Measurements from ENCODE around the gene UXS1. TPM values are rescaled to one million over a fixed set of nuclear protein-coding genes. Genes with fewer than 3 reads are reported as not detected.

The UXS1 gene
- total and polyA plus RNA-seq, 3 experiments from 2014 or later = 47.2 to 76.1 (median 51.6) TPM

- Mint-ChIP-seq H3K27ac (peak overlapping the region in 1 of 8 donors; percentile 93), H3K36me3 (peaks cover 0 to 10% (median 6%) of the 10 kb centered on the region in 3 donors), H3K4me1 (peaks cover 24 to 35% (median 31%) of the 10 kb centered on the region in 3 donors), H3K4me3 (peak overlapping the region in 1 of 7 donors; percentile 100), H3K9me3 (peaks cover 0 to 2% (median 0%) of the 10 kb centered on the region in 5 donors), H3K27me3 (peaks cover 0 to 3% of the 10 kb centered on the region in 2 donors)
- no peaks in the 10 kb centered on the region for H3K27me3 ChIP-seq (ENCODE audit: insufficient read depth, low read length, poor library complexity, severe bottlenecking)
- no peaks in the 10 kb centered on the region for H3K9me3 ChIP-seq (ENCODE audit: low read length)
- no peak for DNase-seq
- peaks cover 29% of the 10 kb centered on the region for H3K4me1 ChIP-seq (ENCODE audit: insufficient read depth, low read length)
- no peak overlapping the region for H3K27ac ChIP-seq (ENCODE audit: low read depth, low read length)
- H3K36me3 ChIP-seq (ENCODE audit: insufficient read depth, low read length) = no peaks in the 10 kb centered on the region
- POLR2A ChIA-PET = no interaction called here
- H3K4me3 ChIP-seq (ENCODE audit: low read length) = no peak overlapping the region
- CTCF ChIA-PET = interaction anchor here (1.0 to 1.4 kb wide), 2 partner anchors 25 to 36 kb away, joined by 3 to 4 read pairs; no protein-coding TSS in a partner anchor
Observed at GRCh38 chr2:106195981-106196380, 1.9 kb upstream of the UXS1 start.

- H3K27ac ChIP-seq (ENCODE audit: low read depth, low read length) = no peak overlapping the region
- H3K4me3 ChIP-seq (ENCODE audit: low read length) = no peak overlapping the region
- H3K27ac Mint-ChIP-seq = peak overlapping the region in 5 of 8 donors; percentile 20 to 93 (median 68)
- H3K36me3 Mint-ChIP-seq = peaks cover 0 to 10% (median 7%) of the 10 kb centered on the region in 3 donors
- H3K9me3 Mint-ChIP-seq = peaks cover 0 to 2% (median 0%) of the 10 kb centered on the region in 5 donors
- DNase-seq = no peak
- ChIA-PET CTCF (interaction anchor here (1.0 to 1.4 kb wide), 2 partner anchors 25 to 35 kb away, joined by 3 to 4 read pairs; no protein-coding TSS in a partner anchor), POLR2A (no interaction called here)
- peaks cover 28 to 39% (median 34%) of the 10 kb centered on the region in 3 donors for H3K4me1 Mint-ChIP-seq
- H3K36me3 ChIP-seq (ENCODE audit: insufficient read depth, low read length) = no peaks in the 10 kb centered on the region
- H3K9me3 ChIP-seq (ENCODE audit: low read length) = no peaks in the 10 kb centered on the region
- peaks cover 0 to 3% of the 10 kb centered on the region in 2 donors for H3K27me3 Mint-ChIP-seq
- H3K27me3 ChIP-seq (ENCODE audit: insufficient read depth, low read length, poor library complexity, severe bottlenecking) = no peaks in the 10 kb centered on the region
- peaks cover 29% of the 10 kb centered on the region for H3K4me1 ChIP-seq (ENCODE audit: insufficient read depth, low read length)
- peak overlapping the region; percentile 91 to 100 (median 95) for H3K4me3 Mint-ChIP-seq
Observed at GRCh38 chr2:106195456-106195855, 1.4 kb upstream of the UXS1 start.

GRCh38 chr2:106193690-106193976 lies 468 bp downstream of the UXS1 start:
- CTCF ChIA-PET = interaction anchor here (1.0 to 2.4 kb wide), 6 partner anchors 11 to 88 kb away, joined by 3 to 11 read pairs (median 4); no protein-coding TSS in a partner anchor
- POLR2A ChIA-PET = interaction anchor here (1.6 kb wide), 1 partner anchor 33 kb away, joined by 19 read pairs; no protein-coding TSS in a partner anchor
- H3K36me3 ChIP-seq (ENCODE audit: insufficient read depth, low read length) = no peaks in the 10 kb centered on the region
- no peaks in the 10 kb centered on the region for H3K27me3 ChIP-seq (ENCODE audit: insufficient read depth, low read length, poor library complexity, severe bottlenecking)
- peaks cover 43 to 56% (median 51%) of the 10 kb centered on the region in 3 donors for H3K4me1 Mint-ChIP-seq
- H3K27me3 Mint-ChIP-seq = peaks cover 0 to 3% of the 10 kb centered on the region in 2 donors
- peaks cover 0 to 25% (median 12%) of the 10 kb centered on the region in 3 donors for H3K36me3 Mint-ChIP-seq
- peak overlapping the region; percentile 70 to 100 (median 87) for H3K4me3 Mint-ChIP-seq
- peak overlapping the region in 5 of 8 donors; percentile 4 to 83 (median 54) for H3K27ac Mint-ChIP-seq
- no peak for DNase-seq
- peak overlapping the region; percentile 77 for H3K4me3 ChIP-seq (ENCODE audit: low read length)
- H3K9me3 ChIP-seq (ENCODE audit: low read length) = no peaks in the 10 kb centered on the region
- H3K9me3 Mint-ChIP-seq = peaks cover 0 to 2% (median 0%) of the 10 kb centered on the region in 5 donors
- H3K4me1 ChIP-seq (ENCODE audit: insufficient read depth, low read length) = peaks cover 36% of the 10 kb centered on the region
- H3K27ac ChIP-seq (ENCODE audit: low read depth, low read length) = peak overlapping the region; percentile 62

GRCh38 chr2:106192752-106193689 lies 1.1 kb downstream of the UXS1 start:
- H3K27me3 Mint-ChIP-seq = peaks cover 0 to 3% of the 10 kb centered on the region in 2 donors
- peaks cover 0 to 2% (median 0%) of the 10 kb centered on the region in 5 donors for H3K9me3 Mint-ChIP-seq
- CTCF ChIA-PET = interaction anchor here (1.0 to 2.4 kb wide), 9 partner anchors 10 to 98 kb away, joined by 3 to 11 read pairs (median 4); no protein-coding TSS in a partner anchor
- Histone ChIP-seq H3K27me3 (ENCODE audit: insufficient read depth, low read length, poor library complexity, severe bottlenecking) (no peaks in the 10 kb centered on the region), H3K27ac (ENCODE audit: low read depth, low read length) (peak overlapping the region; percentile 62), H3K4me3 (ENCODE audit: low read length) (peak overlapping the region; percentile 77), H3K36me3 (ENCODE audit: insufficient read depth, low read length) (no peaks in the 10 kb centered on the region), H3K9me3 (ENCODE audit: low read length) (no peaks in the 10 kb centered on the region), H3K4me1 (ENCODE audit: insufficient read depth, low read length) (peaks cover 43% of the 10 kb centered on the region)
- POLR2A ChIA-PET = interaction anchor here (1.0 to 1.6 kb wide), 2 partner anchors 27 to 33 kb away, joined by 6 to 19 read pairs; no protein-coding TSS in a partner anchor
- peak overlapping the region; percentile 12 to 86 (median 67) for H3K27ac Mint-ChIP-seq
- peaks cover 0 to 28% (median 12%) of the 10 kb centered on the region in 3 donors for H3K36me3 Mint-ChIP-seq
- peak in 4 of 5 donors; percentile 20 to 34 (median 22) for DNase-seq
- peaks cover 48 to 62% (median 57%) of the 10 kb centered on the region in 3 donors for H3K4me1 Mint-ChIP-seq
- H3K4me3 Mint-ChIP-seq = peak overlapping the region; percentile 70 to 100 (median 87)

GRCh38 chr2:106191511-106192016 lies 2.5 kb downstream of the UXS1 start:
- Mint-ChIP-seq H3K4me3 (peak overlapping the region; percentile 3 to 94 (median 70)), H3K9me3 (peaks cover 0 to 2% (median 0%) of the 10 kb centered on the region in 5 donors), H3K36me3 (peaks cover 0 to 31% (median 12%) of the 10 kb centered on the region in 3 donors), H3K4me1 (peaks cover 58 to 73% (median 68%) of the 10 kb centered on the region in 3 donors), H3K27me3 (peaks cover 0 to 3% of the 10 kb centered on the region in 2 donors), H3K27ac (peak overlapping the region in 5 of 8 donors; percentile 2 to 79 (median 15))
- Histone ChIP-seq H3K9me3 (ENCODE audit: low read length) (no peaks in the 10 kb centered on the region), H3K27ac (ENCODE audit: low read depth, low read length) (no peak overlapping the region), H3K36me3 (ENCODE audit: insufficient read depth, low read length) (no peaks in the 10 kb centered on the region), H3K4me1 (ENCODE audit: insufficient read depth, low read length) (peaks cover 50% of the 10 kb centered on the region), H3K4me3 (ENCODE audit: low read length) (no peak overlapping the region), H3K27me3 (ENCODE audit: insufficient read depth, low read length, poor library complexity, severe bottlenecking) (no peaks in the 10 kb centered on the region)
- ChIA-PET CTCF (no interaction called here), POLR2A (no interaction called here)
- DNase-seq = no peak

- peak overlapping the region in 4 of 7 donors; percentile 5 to 94 (median 28) for H3K4me3 Mint-ChIP-seq
- H3K27me3 Mint-ChIP-seq = peaks cover 0 to 3% of the 10 kb centered on the region in 2 donors
- no peaks in the 10 kb centered on the region for H3K9me3 ChIP-seq (ENCODE audit: low read length)
- peaks cover 0 to 36% (median 20%) of the 10 kb centered on the region in 3 donors for H3K36me3 Mint-ChIP-seq
- H3K36me3 ChIP-seq (ENCODE audit: insufficient read depth, low read length) = no peaks in the 10 kb centered on the region
- ChIA-PET CTCF (no interaction called here), POLR2A (no interaction called here)
- no peaks in the 10 kb centered on the region for H3K27me3 ChIP-seq (ENCODE audit: insufficient read depth, low read length, poor library complexity, severe bottlenecking)
- H3K27ac ChIP-seq (ENCODE audit: low read depth, low read length) = no peak overlapping the region
- peaks cover 65 to 81% (median 74%) of the 10 kb centered on the region in 3 donors for H3K4me1 Mint-ChIP-seq
- H3K9me3 Mint-ChIP-seq = peaks cover 0 to 2% (median 0%) of the 10 kb centered on the region in 5 donors
- peak overlapping the region in 1 of 8 donors; percentile 7 for H3K27ac Mint-ChIP-seq
- no peak overlapping the region for H3K4me3 ChIP-seq (ENCODE audit: low read length)
- no peak for DNase-seq
- H3K4me1 ChIP-seq (ENCODE audit: insufficient read depth, low read length) = peaks cover 52% of the 10 kb centered on the region
Observed at GRCh38 chr2:106189764-106190468, 4.2 kb downstream of the UXS1 start.

GRCh38 chr2:106189325-106189724 lies 4.8 kb downstream of the UXS1 start:
- Mint-ChIP-seq H3K4me3 (peak overlapping the region in 4 of 7 donors; percentile 5 to 94 (median 16)), H3K9me3 (peaks cover 0 to under 1% (median 0%) of the 10 kb centered on the region in 5 donors), H3K36me3 (peaks cover 0 to 34% (median 22%) of the 10 kb centered on the region in 3 donors), H3K27me3 (peaks cover 0 to under 1% of the 10 kb centered on the region in 2 donors), H3K27ac (peak overlapping the region in 1 of 8 donors; percentile 40), H3K4me1 (peaks cover 68 to 81% (median 77%) of the 10 kb centered on the region in 3 donors)
- Histone ChIP-seq H3K27me3 (ENCODE audit: insufficient read depth, low read length, poor library complexity, severe bottlenecking) (no peaks in the 10 kb centered on the region), H3K4me1 (ENCODE audit: insufficient read depth, low read length) (peaks cover 55% of the 10 kb centered on the region), H3K4me3 (ENCODE audit: low read length) (no peak overlapping the region), H3K27ac (ENCODE audit: low read depth, low read length) (no peak overlapping the region), H3K36me3 (ENCODE audit: insufficient read depth, low read length) (no peaks in the 10 kb centered on the region), H3K9me3 (ENCODE audit: low read length) (no peaks in the 10 kb centered on the region)
- DNase-seq = no peak
- ChIA-PET POLR2A (no interaction called here), CTCF (no interaction called here)
